Glutamatergic neuron (in vitro differentiated cells): Measurements from ENCODE around the gene DAW1. TPM values are rescaled to one million over a fixed set of nuclear protein-coding genes. Genes with fewer than 3 reads are reported as not detected.

Experiments
- DNase-seq: peaks from one replicate; pipeline ENCODE4 v3.0.0; 2022
- H3K27ac Mint-ChIP-seq: one replicate; pipeline ENCODE4 v1.8.0; 2020; ENCODE audit warnings: mild to moderate bottlenecking, mixed read lengths, inconsistent platforms; ENCODE audit not compliant: unreplicated experiment
- H3K27me3 Mint-ChIP-seq: one replicate; pipeline ENCODE4 v1.8.0; 2020; ENCODE audit warnings: mild to moderate bottlenecking, moderate library complexity, mixed read lengths, inconsistent platforms; ENCODE audit not compliant: unreplicated experiment
- H3K36me3 Mint-ChIP-seq: one replicate; pipeline ENCODE4 v1.8.0; 2020; ENCODE audit warnings: mild to moderate bottlenecking, mixed read lengths, inconsistent platforms; ENCODE audit not compliant: unreplicated experiment
- H3K4me1 Mint-ChIP-seq: one replicate; pipeline ENCODE4 v1.8.0; 2020; ENCODE audit warnings: mild to moderate bottlenecking, low read depth, mixed read lengths, inconsistent platforms; ENCODE audit not compliant: unreplicated experiment
- H3K4me3 Mint-ChIP-seq: one replicate; pipeline ENCODE4 v1.8.0; 2020; ENCODE audit warnings: mild to moderate bottlenecking, mixed read lengths, inconsistent platforms; ENCODE audit not compliant: unreplicated experiment
- H3K9me3 Mint-ChIP-seq: one replicate; pipeline ENCODE4 v1.8.0; 2020; ENCODE audit warnings: mild to moderate bottlenecking, moderate library complexity, mixed read lengths, inconsistent platforms; ENCODE audit not compliant: unreplicated experiment
- CTCF ChIP-seq: fragments of 200-600 bp; sonication (generic); IDR thresholded peaks from one replicate; pipeline ENCODE4 v1.5.0; 2021; ENCODE audit not compliant: partially characterized antibody, unreplicated experiment
- total RNA-seq: library from RNA; stranded (reverse); fragmentation: NEBNext Ultra II Directional; extraction: Animal tissue kit (Norgen Biotek cat#: 25700); gene quantifications from one replicate; pipeline ENCODE4 v1.2.1, GENCODE V29; 2021; ENCODE audit not compliant: unreplicated experiment

The DAW1 gene
- total RNA-seq, 1 donor from 2014 or later = not detected

GRCh38 chr2:227906991-227907390 lies 35.6 kb downstream of the DAW1 start:
- Mint-ChIP-seq H3K4me1 (peaks cover 2% of the 10 kb centered on the region), H3K36me3 (no peaks in the 10 kb centered on the region), H3K9me3 (peaks cover 3% of the 10 kb centered on the region), H3K4me3 (no peak overlapping the region), H3K27ac (no peak overlapping the region), H3K27me3 (no peaks in the 10 kb centered on the region)
- TF ChIP-seq CTCF = no peak
- DNase-seq = no peak

- H3K4me3 Mint-ChIP-seq = no peak overlapping the region
- H3K4me1 Mint-ChIP-seq = peaks cover 2% of the 10 kb centered on the region
- H3K27me3 Mint-ChIP-seq = no peaks in the 10 kb centered on the region
- TF ChIP-seq CTCF = no peak
- no peaks in the 10 kb centered on the region for H3K9me3 Mint-ChIP-seq
- no peaks in the 10 kb centered on the region for H3K36me3 Mint-ChIP-seq
- DNase-seq = no peak
- H3K27ac Mint-ChIP-seq = no peak overlapping the region
Measured at GRCh38 chr2:227908266-227909054, 37.0 kb downstream of the DAW1 start.

GRCh38 chr2:227914362-227914761 lies 42.9 kb downstream of the DAW1 start:
- Mint-ChIP-seq H3K4me3 (no peak overlapping the region), H3K27me3 (no peaks in the 10 kb centered on the region), H3K27ac (no peak overlapping the region), H3K4me1 (no peaks in the 10 kb centered on the region), H3K9me3 (no peaks in the 10 kb centered on the region), H3K36me3 (no peaks in the 10 kb centered on the region)
- no peak for DNase-seq
- no peak for TF ChIP-seq CTCF

- no peaks in the 10 kb centered on the region for H3K4me1 Mint-ChIP-seq
- no peaks in the 10 kb centered on the region for H3K9me3 Mint-ChIP-seq
- no peak for TF ChIP-seq CTCF
- no peaks in the 10 kb centered on the region for H3K36me3 Mint-ChIP-seq
- H3K27me3 Mint-ChIP-seq = no peaks in the 10 kb centered on the region
- DNase-seq = no peak
- H3K27ac Mint-ChIP-seq = no peak overlapping the region
- no peak overlapping the region for H3K4me3 Mint-ChIP-seq
Measured at GRCh38 chr2:227921648-227922047, 50.2 kb downstream of the DAW1 start.

- no peaks in the 10 kb centered on the region for H3K9me3 Mint-ChIP-seq
- H3K27me3 Mint-ChIP-seq = no peaks in the 10 kb centered on the region
- no peak for DNase-seq
- peaks cover 4% of the 10 kb centered on the region for H3K4me1 Mint-ChIP-seq
- H3K36me3 Mint-ChIP-seq = peaks cover 19% of the 10 kb centered on the region
- no peak for TF ChIP-seq CTCF
- no peak overlapping the region for H3K4me3 Mint-ChIP-seq
- H3K27ac Mint-ChIP-seq = no peak overlapping the region
Measured at GRCh38 chr2:227932001-227932400, 60.6 kb downstream of the DAW1 start.
